Glutamatergic neuron (in vitro differentiated cells): ENCODE results near the gene CTBP1. TPM values are rescaled to one million over a fixed set of nuclear protein-coding genes. Genes with fewer than 3 reads are reported as not detected.
"Not testable (repeated sequence)": the region's sequence is repeated elsewhere in the genome, so short reads cannot be mapped to it uniquely, and the experiment has no call there.

Experiments
- DNase-seq: peaks from one replicate; pipeline ENCODE4 v3.0.0; 2022
- H3K27ac Mint-ChIP-seq: one replicate; pipeline ENCODE4 v1.8.0; 2020; ENCODE audit warnings: mild to moderate bottlenecking, mixed read lengths, inconsistent platforms; ENCODE audit not compliant: unreplicated experiment
- H3K27me3 Mint-ChIP-seq: one replicate; pipeline ENCODE4 v1.8.0; 2020; ENCODE audit warnings: mild to moderate bottlenecking, moderate library complexity, mixed read lengths, inconsistent platforms; ENCODE audit not compliant: unreplicated experiment
- H3K36me3 Mint-ChIP-seq: one replicate; pipeline ENCODE4 v1.8.0; 2020; ENCODE audit warnings: mild to moderate bottlenecking, mixed read lengths, inconsistent platforms; ENCODE audit not compliant: unreplicated experiment
- H3K4me1 Mint-ChIP-seq: one replicate; pipeline ENCODE4 v1.8.0; 2020; ENCODE audit warnings: mild to moderate bottlenecking, low read depth, mixed read lengths, inconsistent platforms; ENCODE audit not compliant: unreplicated experiment
- H3K4me3 Mint-ChIP-seq: one replicate; pipeline ENCODE4 v1.8.0; 2020; ENCODE audit warnings: mild to moderate bottlenecking, mixed read lengths, inconsistent platforms; ENCODE audit not compliant: unreplicated experiment
- H3K9me3 Mint-ChIP-seq: one replicate; pipeline ENCODE4 v1.8.0; 2020; ENCODE audit warnings: mild to moderate bottlenecking, moderate library complexity, mixed read lengths, inconsistent platforms; ENCODE audit not compliant: unreplicated experiment
- CTCF ChIP-seq: fragments of 200-600 bp; sonication (generic); IDR thresholded peaks from one replicate; pipeline ENCODE4 v1.5.0; 2021; ENCODE audit not compliant: partially characterized antibody, unreplicated experiment
- total RNA-seq: library from RNA; stranded (reverse); fragmentation: NEBNext Ultra II Directional; extraction: Animal tissue kit (Norgen Biotek cat#: 25700); gene quantifications from one replicate; pipeline ENCODE4 v1.2.1, GENCODE V29; 2021; ENCODE audit not compliant: unreplicated experiment

The CTBP1 gene
- total RNA-seq, 1 donor from 2014 or later = 302 TPM

GRCh38 chr4:1237981-1238675 is 10.8 kb downstream of the CTBP1 start:
- no peak overlapping the region for H3K27ac Mint-ChIP-seq
- H3K36me3 Mint-ChIP-seq = peaks cover 4% of the 10 kb centered on the region
- H3K9me3 Mint-ChIP-seq = peaks cover 16% of the 10 kb centered on the region
- no peak for TF ChIP-seq CTCF
- DNase-seq = no peak
- H3K4me1 Mint-ChIP-seq = peaks cover 16% of the 10 kb centered on the region
- H3K4me3 Mint-ChIP-seq = no peak overlapping the region
- peaks cover 18% of the 10 kb centered on the region for H3K27me3 Mint-ChIP-seq

- not testable (repeated sequence) for H3K4me1 Mint-ChIP-seq, DNase-seq
- peaks cover 13% of the 10 kb centered on the region for H3K9me3 Mint-ChIP-seq
These were observed 11.7 kb downstream of the CTBP1 start for GRCh38 chr4:1237261-1237660.

GRCh38 chr4:1236836-1237235 is 12.1 kb downstream of the CTBP1 start:
- H3K36me3 Mint-ChIP-seq, DNase-seq, H3K27ac Mint-ChIP-seq, H3K4me1 Mint-ChIP-seq, H3K4me3 Mint-ChIP-seq: not testable (repeated sequence)
- Mint-ChIP-seq H3K27me3 (peaks cover 12% of the 10 kb centered on the region), H3K9me3 (peaks cover 13% of the 10 kb centered on the region)

More at GRCh38 chr4:1237261-1237660, 11.7 kb downstream of the CTBP1 start:
- H3K27me3 Mint-ChIP-seq = peaks cover 12% of the 10 kb centered on the region
- not testable (repeated sequence) for H3K27ac Mint-ChIP-seq, H3K36me3 Mint-ChIP-seq, H3K4me3 Mint-ChIP-seq

- Mint-ChIP-seq H3K36me3 (peaks cover 4% of the 10 kb centered on the region), H3K9me3 (peaks cover 11% of the 10 kb centered on the region), H3K27me3 (peaks cover 10% of the 10 kb centered on the region), H3K27ac (no peak overlapping the region), H3K4me3 (no peak overlapping the region), H3K4me1 (peaks cover 4% of the 10 kb centered on the region)
- DNase-seq = no peak
- TF ChIP-seq CTCF = no peak
These were observed 12.8 kb downstream of the CTBP1 start for GRCh38 chr4:1236103-1236641.

GRCh38 chr4:1235381-1236102 is 13.4 kb downstream of the CTBP1 start:
- DNase-seq = no peak
- Mint-ChIP-seq H3K9me3 (peaks cover 10% of the 10 kb centered on the region), H3K27ac (no peak overlapping the region), H3K4me1 (peaks cover 4% of the 10 kb centered on the region), H3K27me3 (peaks cover 10% of the 10 kb centered on the region), H3K36me3 (peaks cover 4% of the 10 kb centered on the region), H3K4me3 (no peak overlapping the region)
- no peak for TF ChIP-seq CTCF
